IMR-90 (cell line): ENCODE results near the gene CXCR6. TPM values are rescaled to one million over a fixed set of nuclear protein-coding genes. Genes with fewer than 3 reads are reported as not detected.

Experiments
- ATAC-seq: fragments of 200-7000 bp; cut with Tn5 transposase; 2 replicates; pipeline ENCODE4 v1.9.1; 2020; ENCODE audit warnings: low read depth, mild to moderate bottlenecking, moderate library complexity
- BruUV-seq: library from RNA; stranded (reverse); fragments of 400-500 nt; replicated peaks from 2 replicates; lab custom pipeline; 2021; lab: Mats Ljungman, UMichigan
- CTCF ChIA-PET: fragments of 300-600 bp; formaldehyde crosslinking; extraction: SDS; loops from one replicate; lab custom pipeline; 2021; ENCODE audit warnings: antibody characterized with exemption; lab: Yijun Ruan, JAX
- POLR2A ChIA-PET: fragments of 300-600 bp; sonication (Branson Sonifier 250); formaldehyde crosslinking; loops from one replicate; lab custom pipeline; 2022; ENCODE audit warnings: antibody characterized with exemption; ENCODE audit not compliant: unreplicated experiment; lab: Charles Lee
- DNase-seq: peaks from one replicate; pipeline ENCODE4 v3.0.0; 2013
- H2AFZ ChIP-seq: replicated peaks from 2 replicates; pipeline ENCODE3; 2013; ENCODE audit warnings: low read length, mild to moderate bottlenecking; ENCODE audit not compliant: poor library complexity
- H2AK5ac ChIP-seq: 2 replicates; pipeline ENCODE4 v1.6.1; 2013; ENCODE audit warnings: low read depth, low read length, inconsistent platforms
- H2AK9ac ChIP-seq: replicated peaks from 2 replicates; pipeline ENCODE3; 2013; ENCODE audit warnings: mild to moderate bottlenecking, low read depth, low read length, moderate library complexity; ENCODE audit not compliant: poor library complexity
- H2BK120ac ChIP-seq: 2 replicates; pipeline ENCODE4 v1.6.1; 2013; ENCODE audit warnings: low read depth, low read length, inconsistent platforms
- H2BK15ac ChIP-seq: 3 replicates; pipeline ENCODE4 v1.6.1; 2013; ENCODE audit warnings: low read depth, low read length, inconsistent platforms
- H2BK20ac ChIP-seq: 2 replicates; pipeline ENCODE4 v1.6.1; 2013; ENCODE audit warnings: low read depth, mild to moderate bottlenecking, inconsistent platforms, low read length, moderate library complexity
- H2BK5ac ChIP-seq: 2 replicates; pipeline ENCODE4 v1.6.1; 2013; ENCODE audit warnings: mild to moderate bottlenecking, low read depth, low read length, inconsistent platforms; ENCODE audit not compliant: poor library complexity, severe bottlenecking
- H3K14ac ChIP-seq: replicated peaks from 2 replicates; pipeline ENCODE4 v1.6.1; 2013; ENCODE audit warnings: low read depth, low read length, inconsistent platforms
- H3K18ac ChIP-seq: 2 replicates; pipeline ENCODE4 v1.6.1; 2013; ENCODE audit warnings: low read depth, low read length, control low read depth
- H3K23ac ChIP-seq: 2 replicates; pipeline ENCODE4 v1.6.1; 2013; ENCODE audit warnings: low read depth, low read length, inconsistent platforms
- H3K27ac ChIP-seq: 2 replicates; pipeline ENCODE4 v1.5.1; 2013; ENCODE audit warnings: mild to moderate bottlenecking, control low read depth, low read length; ENCODE audit not compliant: insufficient read depth
- H3K27me3 ChIP-seq: 2 replicates; pipeline ENCODE4 v1.6.1; 2013; ENCODE audit warnings: low read length; ENCODE audit not compliant: control insufficient read depth, insufficient read depth
- H3K36me3 ChIP-seq: 2 replicates; pipeline ENCODE4 v1.6.1; 2013; ENCODE audit warnings: low read length, mixed read lengths; ENCODE audit not compliant: control insufficient read depth, insufficient read depth
- H3K4ac ChIP-seq: 2 replicates; pipeline ENCODE4 v1.6.1; 2013; ENCODE audit warnings: low read depth, low read length, inconsistent platforms
- H3K4me1 ChIP-seq: 2 replicates; pipeline ENCODE4 v1.6.1; 2013; ENCODE audit warnings: low read length, mixed read lengths; ENCODE audit not compliant: control insufficient read depth, insufficient read depth
- H3K4me2 ChIP-seq: 2 replicates; pipeline ENCODE4 v1.6.1; 2013; ENCODE audit warnings: low read depth, mild to moderate bottlenecking, control low read depth, low read length, moderate library complexity
- H3K4me3 ChIP-seq: 2 replicates; pipeline ENCODE4 v1.5.1; 2013; ENCODE audit warnings: low read depth, mild to moderate bottlenecking, control low read depth, low read length, moderate library complexity; ENCODE audit not compliant: insufficient read depth
- H3K56ac ChIP-seq: 2 replicates; pipeline ENCODE4 v1.6.1; 2013; ENCODE audit warnings: low read length, inconsistent platforms; ENCODE audit not compliant: insufficient read depth; ENCODE audit errors: extremely low read depth
- H3K79me1 ChIP-seq, 2 experiments: 2 replicates each; pipeline ENCODE4 v1.6.1; 2013; ENCODE audit warnings: low read length in 2 of 2, inconsistent platforms in 1 of 2, low read depth in 1 of 2
- H3K9ac ChIP-seq: 2 replicates; pipeline ENCODE4 v1.6.1; 2013; ENCODE audit warnings: low read depth, low read length, control low read depth
- H3K9me1 ChIP-seq: 2 replicates; pipeline ENCODE4 v1.6.1; 2013; ENCODE audit warnings: low read length, inconsistent platforms; ENCODE audit not compliant: insufficient read depth
- H3K9me3 ChIP-seq: 2 replicates; pipeline ENCODE4 v1.6.1; 2013; ENCODE audit warnings: low read length; ENCODE audit not compliant: control insufficient read depth, insufficient read depth
- H4K20me1 ChIP-seq: 2 replicates; pipeline ENCODE4 v1.6.1; 2013; ENCODE audit warnings: low read length, inconsistent platforms; ENCODE audit not compliant: insufficient read depth
- H4K5ac ChIP-seq: 2 replicates; pipeline ENCODE4 v1.6.1; 2013; ENCODE audit warnings: mild to moderate bottlenecking, low read depth, low read length, control low read depth
- H4K8ac ChIP-seq, 2 experiments: 2 replicates each; pipeline ENCODE4 v1.6.1; 2013; ENCODE audit warnings: low read depth in 2 of 2, low read length in 2 of 2, control low read depth in 1 of 2, inconsistent platforms in 1 of 2
- H4K91ac ChIP-seq: 2 replicates; pipeline ENCODE4 v1.6.1; 2013; ENCODE audit warnings: low read depth, low read length, inconsistent platforms; ENCODE audit not compliant: insufficient read depth
- BHLHE40 ChIP-seq: fragments of 150-350 bp; IDR thresholded peaks from 2 replicates; pipeline ENCODE4 v1.6.1; 2016; ENCODE audit warnings: mild to moderate bottlenecking, low read depth, low read length
- CTCF ChIP-seq: conservative IDR thresholded peaks from 2 replicates; pipeline ENCODE4 v1.5.1; 2012; ENCODE audit warnings: mild to moderate bottlenecking, low read depth, low read length, improper control_type of control experiment
- NFE2L2 ChIP-seq: fragments of 150-350 bp; IDR thresholded peaks from 2 replicates; pipeline ENCODE4 v1.6.1; 2016; ENCODE audit warnings: low read depth, mild to moderate bottlenecking, low read length
- WGBS, 2 experiments: methylation state at CpG; one replicate each; pipeline versions ENCODE4 v1.1.5 to v1.1.7; 2013; ENCODE audit warnings: missing lambda C conversion rate in 2 of 2; ENCODE audit not compliant: insufficient read length in 1 of 2; ENCODE audit errors: extremely low coverage in 2 of 2; 5-methylcytosine and 5-hydroxymethylcytosine counted together
- dilution Hi-C: fragments of 300-500 bp; cut with HindIII; formaldehyde crosslinking; loops from one replicate; pipeline ENCODE4 v1.14.3; 2018; ENCODE audit warnings: low sequenced_read_pairs; ENCODE audit not compliant: unreplicated experiment
- in situ Hi-C: fragments of 300-500 bp; cut with MboI; formaldehyde crosslinking; loops from 3 replicates; pipeline ENCODE4 v1.14.3; 2019; ENCODE audit warnings: low sequenced_read_pairs, inconsistent platforms, mixed read lengths
- intact Hi-C: fragments of 100-400 bp; cut with micrococcal nuclease; formaldehyde crosslinking; loops from 2 replicates; pipeline ENCODE4 v1.10.0; 2022
- polyA plus RNA-seq, 3 experiments: library from polyadenylated mRNA; depleted of rRNA; stranded (reverse); fragments of >200 nt; gene quantifications; 2 replicates each; pipeline ENCODE4 v1.2.3, GENCODE V29; 2012; ENCODE audit warnings: low replicate concordance in 1 of 3
- total RNA-seq: library from RNA; depleted of rRNA; stranded (reverse); fragments of >200 nt; gene quantifications from 2 replicates; pipeline ENCODE4 v1.2.3, GENCODE V29; 2012

CXCR6 gene
- total and polyA plus RNA-seq, 2 of the 4 experiments (the other 2 are of a cell fraction): not detected

DNA sequence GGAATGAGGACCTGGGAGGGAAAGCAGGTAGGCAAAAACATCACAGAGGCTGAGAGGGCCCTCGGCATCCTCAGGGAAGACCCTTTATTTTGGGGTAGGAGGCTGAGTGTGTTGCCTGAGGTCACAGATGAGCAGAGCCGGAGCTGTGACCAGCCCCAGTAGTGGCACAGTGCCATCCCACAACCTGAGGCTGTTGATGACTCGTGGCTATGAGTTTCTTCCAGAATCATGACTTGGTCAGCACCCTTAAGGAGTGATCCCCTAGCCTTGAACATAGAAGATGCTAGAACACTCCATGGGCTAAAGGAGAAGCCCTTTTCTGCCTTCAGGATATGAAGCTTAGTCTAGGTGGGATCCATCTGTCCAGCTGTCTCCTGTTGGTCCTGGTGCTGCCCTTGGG, 19.5 kb upstream of the CXCR6 start:
- DNase-seq (peak; percentile 81), ATAC-seq (peak; percentile 37)
- Histone ChIP-seq H4K8ac (no peak overlapping the region; a peak in 1 of 4 replicates), H4K5ac (no peak overlapping the region), H3K27me3 (no peaks in the 10 kb centered on the region), H3K4ac (no peak overlapping the region), H3K18ac (no peak overlapping the region), H3K23ac (no peak overlapping the region), H3K27ac (no peak overlapping the region), H3K9me3 (no peaks in the 10 kb centered on the region), H3K4me3 (no peak overlapping the region), H4K20me1 (0 out of 2 replicates have a peak, but pooled peaks cover 1% of the 10 kb centered on the region), H3K4me1 (peaks cover 12% of the 10 kb centered on the region), H3K9ac (no peak overlapping the region), H4K91ac (no peak overlapping the region), H3K4me2 (no peak overlapping the region), H2AFZ (no peak overlapping the region), H2BK5ac (no peak overlapping the region), H3K36me3 (peaks cover 37% of the 10 kb centered on the region), H2BK20ac (no peak overlapping the region), H3K9me1 (peaks cover 17% of the 10 kb centered on the region), H2AK9ac (peak overlapping the region; percentile 80), H3K79me1 (no peaks in the 10 kb centered on the region; a peak in 1 of 4 replicates), H2BK15ac (no peak overlapping the region), H2BK120ac (no peak overlapping the region), H2AK5ac (peak overlapping the region; percentile 19; the same call in 1 of the 2 replicates), H3K14ac (0 out of 2 replicates have a peak overlapping the region, but pooled peaks have one; percentile 6), H3K56ac (no peak overlapping the region)
- no TSS peak for BruUV-seq
- no CpG with 5 or more reads among the region's 3 CpGs for WGBS, 2 experiments
- dilution Hi-C loops: no loop called here
- ChIA-PET CTCF (no interaction called here), POLR2A (no interaction called here)
- intact Hi-C loops: no loop called here
- in situ Hi-C loops: loop anchor here (10.0 kb wide), 1 partner anchor 889 kb away; no protein-coding TSS in a partner anchor
- no peak for TF ChIP-seq CTCF
- 0 out of 2 replicates have a peak, but pooled peaks have one; percentile 31 for TF ChIP-seq BHLHE40
- TF ChIP-seq NFE2L2: no peak
